Transverse colon (tissue), 3 donors: ENCODE data around the gene PCDHGB1.

ENCODE experiments used
- POLR2A ChIP-seq: fragments of 450-650 bp; IDR thresholded peaks from one replicate; pipeline ENCODE4 v1.6.1; 2016; ENCODE audit warnings: antibody characterized with exemption, mild to moderate bottlenecking, moderate library complexity
- TF ChIP-seq, protein P1 (sequence below), 5 experiments: fragments of 200-600 bp in 3 of 5; fragments of 450-650 bp in 2 of 5; sonication (generic) in 3 of 5; IDR thresholded peaks; 1 replicate in 2 of 5; 2 replicates in 3 of 5; pipeline ENCODE4 v1.5.1; 2016 to 2017; ENCODE audit warnings: antibody characterized with exemption in 5 of 5, inconsistent platforms in 3 of 5, mild to moderate bottlenecking in 2 of 5, moderate library complexity in 1 of 5

DNA sequence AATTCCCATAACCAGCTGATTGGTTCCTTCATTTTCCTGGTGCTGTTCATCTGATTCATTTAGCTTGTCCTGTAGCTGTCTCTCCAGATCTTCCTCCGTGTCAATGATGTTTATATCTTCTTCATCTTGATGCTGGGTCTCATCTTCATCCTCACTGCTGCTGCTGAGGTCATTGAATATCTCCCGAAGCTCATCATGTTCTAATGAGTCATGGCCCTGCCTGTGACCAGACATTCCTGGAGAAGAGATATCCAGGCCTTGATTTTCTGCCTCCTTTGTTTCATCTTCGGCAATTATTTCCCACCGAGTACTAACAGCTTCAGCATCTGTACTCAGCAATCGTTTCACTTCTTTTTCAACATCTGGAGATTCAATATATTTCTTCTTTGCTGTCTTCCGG, 30.7 kb upstream of the PCDHGB1 start:
- TF ChIP-seq, protein P1, sequence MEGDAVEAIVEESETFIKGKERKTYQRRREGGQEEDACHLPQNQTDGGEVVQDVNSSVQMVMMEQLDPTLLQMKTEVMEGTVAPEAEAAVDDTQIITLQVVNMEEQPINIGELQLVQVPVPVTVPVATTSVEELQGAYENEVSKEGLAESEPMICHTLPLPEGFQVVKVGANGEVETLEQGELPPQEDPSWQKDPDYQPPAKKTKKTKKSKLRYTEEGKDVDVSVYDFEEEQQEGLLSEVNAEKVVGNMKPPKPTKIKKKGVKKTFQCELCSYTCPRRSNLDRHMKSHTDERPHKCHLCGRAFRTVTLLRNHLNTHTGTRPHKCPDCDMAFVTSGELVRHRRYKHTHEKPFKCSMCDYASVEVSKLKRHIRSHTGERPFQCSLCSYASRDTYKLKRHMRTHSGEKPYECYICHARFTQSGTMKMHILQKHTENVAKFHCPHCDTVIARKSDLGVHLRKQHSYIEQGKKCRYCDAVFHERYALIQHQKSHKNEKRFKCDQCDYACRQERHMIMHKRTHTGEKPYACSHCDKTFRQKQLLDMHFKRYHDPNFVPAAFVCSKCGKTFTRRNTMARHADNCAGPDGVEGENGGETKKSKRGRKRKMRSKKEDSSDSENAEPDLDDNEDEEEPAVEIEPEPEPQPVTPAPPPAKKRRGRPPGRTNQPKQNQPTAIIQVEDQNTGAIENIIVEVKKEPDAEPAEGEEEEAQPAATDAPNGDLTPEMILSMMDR (IDR thresholded peaks at IDR 0.05) = no peak
- TF ChIP-seq POLR2A = no peak
